MCF 10A (cell line): ENCODE results near the gene ATP6V0A1. TPM values are rescaled to one million over a fixed set of nuclear protein-coding genes. Genes with fewer than 3 reads are reported as not detected.
"Not testable (repeated sequence)": the region's sequence is repeated elsewhere in the genome, so short reads cannot be mapped to it uniquely, and the experiment has no call there.

ENCODE experiments used
- BruUV-seq: library from RNA; stranded (reverse); fragments of 400-500 nt; replicated peaks from 2 replicates; lab custom pipeline; 2021; lab: Mats Ljungman, UMichigan
- CTCF ChIA-PET: fragments of 300-600 bp; sonication (Branson Sonifier 250); formaldehyde crosslinking; extraction: SDS; loops from one replicate; lab custom pipeline; 2021; ENCODE audit warnings: antibody characterized with exemption, inconsistent platforms; lab: Yijun Ruan, JAX
- POLR2A ChIA-PET: fragments of 300-600, 350-650 bp; sonication (Branson Sonifier 250); formaldehyde crosslinking; extraction: SDS; loops from one replicate; lab custom pipeline; 2020; ENCODE audit warnings: antibody characterized with exemption, inconsistent platforms; lab: Yijun Ruan, JAX
- DNase-seq: peaks from one replicate; pipeline ENCODE4 v3.0.0-alpha.2; 2018; ENCODE audit not compliant: unreplicated experiment
- H3K27ac Mint-ChIP-seq: one replicate; pipeline ENCODE4 v1.8.0; 2022; ENCODE audit warnings: mild to moderate bottlenecking, low read depth, mixed read lengths; ENCODE audit not compliant: unreplicated experiment
- H3K27me3 Mint-ChIP-seq: one replicate; pipeline ENCODE4 v1.8.0; 2022; ENCODE audit warnings: mixed read lengths; ENCODE audit not compliant: insufficient read depth, unreplicated experiment
- H3K36me3 Mint-ChIP-seq: one replicate; pipeline ENCODE4 v1.8.0; 2022; ENCODE audit warnings: mild to moderate bottlenecking, moderate library complexity, mixed read lengths; ENCODE audit not compliant: insufficient read depth, unreplicated experiment
- H3K4me1 Mint-ChIP-seq: one replicate; pipeline ENCODE4 v1.8.0; 2022; ENCODE audit warnings: mixed read lengths; ENCODE audit not compliant: insufficient read depth, unreplicated experiment
- H3K4me3 Mint-ChIP-seq: one replicate; pipeline ENCODE4 v1.8.0; 2022; ENCODE audit warnings: mild to moderate bottlenecking, moderate library complexity, mixed read lengths; ENCODE audit not compliant: unreplicated experiment
- H3K9me3 Mint-ChIP-seq: one replicate; pipeline ENCODE4 v1.8.0; 2022; ENCODE audit warnings: mixed read lengths; ENCODE audit not compliant: unreplicated experiment
- intact Hi-C: fragments of 100-400 bp; cut with micrococcal nuclease; formaldehyde crosslinking; loops from 2 replicates; pipeline ENCODE4 v1.14.1; 2022
- total RNA-seq: library from RNA; stranded (reverse); gene quantifications from 2 replicates; pipeline ENCODE4 v1.2.3, GENCODE V29; 2022
- TF ChIP-seq, protein P1 (sequence below): fragments of 200-600 bp; IDR thresholded peaks from one replicate; pipeline ENCODE4 v1.8.0; 2022; ENCODE audit warnings: antibody characterized with exemption, mild to moderate bottlenecking; ENCODE audit not compliant: unreplicated experiment

The ATP6V0A1 gene
- total RNA-seq, 1 experiment from 2014 or later, result 56.0 TPM

DNA sequence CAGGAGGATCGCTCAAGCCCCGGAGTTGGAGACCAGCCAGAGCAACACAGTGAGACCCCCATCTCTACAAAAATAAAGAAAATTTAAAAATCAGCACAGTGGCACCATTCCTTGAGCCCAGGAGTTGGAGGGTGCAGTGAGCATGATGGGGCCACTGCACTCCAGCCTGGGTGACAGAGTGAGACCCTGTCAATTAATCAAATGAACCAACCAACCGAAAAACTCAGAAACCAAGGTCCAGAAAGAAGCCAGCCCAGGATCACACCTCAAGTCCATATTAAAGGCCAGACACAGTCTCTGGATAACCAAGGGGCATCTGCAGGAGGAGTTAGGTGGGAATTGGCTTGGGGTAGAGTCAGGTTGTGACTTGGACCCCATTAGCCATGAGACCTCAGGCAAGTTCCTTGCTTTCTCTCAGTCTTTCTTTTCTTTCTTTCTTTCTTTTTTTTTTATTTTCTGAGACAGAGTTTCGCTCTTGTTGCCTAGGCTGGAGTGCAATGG, 96.5 kb downstream of the ATP6V0A1 start:
- H3K4me3 Mint-ChIP-seq, result peak overlapping the region; percentile 91
- no peak for DNase-seq
- ChIA-PET POLR2A (interaction anchor here (0.6 to 3.1 kb wide), 19 partner anchors 8 to 586 kb away, joined by 3 to 38 read pairs (median 5); partner anchors contain the start of genes BECN1, CAVIN1, NAGLU and PLEKHH3), CTCF (interaction anchor here (0.5 to 1.0 kb wide), 3 partner anchors 25 to 109 kb away, joined by 4 read pairs; no protein-coding TSS in a partner anchor)
- BruUV-seq, result no TSS peak
- intact Hi-C loops, result no loop called here
- H3K27ac Mint-ChIP-seq, result peak overlapping the region; percentile 89
- peaks cover 12% of the 10 kb centered on the region for H3K4me1 Mint-ChIP-seq
- no peaks in the 10 kb centered on the region for H3K9me3 Mint-ChIP-seq
- peaks cover 6% of the 10 kb centered on the region for H3K36me3 Mint-ChIP-seq
- H3K27me3 Mint-ChIP-seq, result no peaks in the 10 kb centered on the region
- TF ChIP-seq, protein P1, sequence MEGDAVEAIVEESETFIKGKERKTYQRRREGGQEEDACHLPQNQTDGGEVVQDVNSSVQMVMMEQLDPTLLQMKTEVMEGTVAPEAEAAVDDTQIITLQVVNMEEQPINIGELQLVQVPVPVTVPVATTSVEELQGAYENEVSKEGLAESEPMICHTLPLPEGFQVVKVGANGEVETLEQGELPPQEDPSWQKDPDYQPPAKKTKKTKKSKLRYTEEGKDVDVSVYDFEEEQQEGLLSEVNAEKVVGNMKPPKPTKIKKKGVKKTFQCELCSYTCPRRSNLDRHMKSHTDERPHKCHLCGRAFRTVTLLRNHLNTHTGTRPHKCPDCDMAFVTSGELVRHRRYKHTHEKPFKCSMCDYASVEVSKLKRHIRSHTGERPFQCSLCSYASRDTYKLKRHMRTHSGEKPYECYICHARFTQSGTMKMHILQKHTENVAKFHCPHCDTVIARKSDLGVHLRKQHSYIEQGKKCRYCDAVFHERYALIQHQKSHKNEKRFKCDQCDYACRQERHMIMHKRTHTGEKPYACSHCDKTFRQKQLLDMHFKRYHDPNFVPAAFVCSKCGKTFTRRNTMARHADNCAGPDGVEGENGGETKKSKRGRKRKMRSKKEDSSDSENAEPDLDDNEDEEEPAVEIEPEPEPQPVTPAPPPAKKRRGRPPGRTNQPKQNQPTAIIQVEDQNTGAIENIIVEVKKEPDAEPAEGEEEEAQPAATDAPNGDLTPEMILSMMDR, result no peak

GRCh38 chr17:42555961-42556617, 97.4 kb downstream of the ATP6V0A1 start:
- BruUV-seq, H3K4me3 Mint-ChIP-seq, DNase-seq, H3K27ac Mint-ChIP-seq, CTCF ChIA-PET, H3K9me3 Mint-ChIP-seq, H3K27me3 Mint-ChIP-seq, intact Hi-C loops, H3K36me3 Mint-ChIP-seq: not testable (repeated sequence)
- POLR2A ChIA-PET, result interaction anchor here (3.1 kb wide), 1 partner anchor 25 kb away, joined by 28 read pairs; no protein-coding TSS in a partner anchor
- H3K4me1 Mint-ChIP-seq, result peaks cover 12% of the 10 kb centered on the region

- intact Hi-C loops, result no loop called here
- H3K4me1 Mint-ChIP-seq, result peaks cover 19% of the 10 kb centered on the region
- ChIA-PET POLR2A (interaction anchor here (0.7 to 1.3 kb wide), 3 partner anchors 19 to 29 kb away, joined by 3 to 4 read pairs (median 3); partner anchors contain the start of gene PSMC3IP), CTCF (no interaction called here)
- H3K36me3 Mint-ChIP-seq, result peaks cover 18% of the 10 kb centered on the region
- H3K27ac Mint-ChIP-seq, result no peak overlapping the region
- H3K9me3 Mint-ChIP-seq, result no peaks in the 10 kb centered on the region
- TF ChIP-seq, protein P1, result no peak
- no TSS peak for BruUV-seq
- no peaks in the 10 kb centered on the region for H3K27me3 Mint-ChIP-seq
- H3K4me3 Mint-ChIP-seq, result no peak overlapping the region
- no peak for DNase-seq
Observed at GRCh38 chr17:42559075-42559474, 100.4 kb downstream of the ATP6V0A1 start.

GRCh38 chr17:42560246-42560645, 101.6 kb downstream of the ATP6V0A1 start:
- Mint-ChIP-seq H3K27ac (peak overlapping the region; percentile 79), H3K4me3 (no peak overlapping the region), H3K4me1 (peaks cover 19% of the 10 kb centered on the region), H3K9me3 (no peaks in the 10 kb centered on the region), H3K36me3 (peaks cover 24% of the 10 kb centered on the region), H3K27me3 (no peaks in the 10 kb centered on the region)
- ChIA-PET POLR2A (interaction anchor here (0.6 to 1.3 kb wide), 4 partner anchors 29 to 131 kb away, joined by 3 to 4 read pairs (median 4); no protein-coding TSS in a partner anchor), CTCF (interaction anchor here (0.6 kb wide), 1 partner anchor 393 kb away, joined by 3 read pairs; no protein-coding TSS in a partner anchor)
- intact Hi-C loops, result no loop called here
- no TSS peak for BruUV-seq
- TF ChIP-seq, protein P1, result no peak
- DNase-seq, result no peak
